Body of pancreas (tissue), 4 donors: ENCODE results near the gene CLIC3. TPM values are rescaled to one million over a fixed set of nuclear protein-coding genes. Genes with fewer than 3 reads are reported as not detected.

ENCODE experiments used
- ATAC-seq: fragments of 150-250 bp; one replicate; pipeline ENCODE4 v1.9.1; 2016
- DNase-seq, 4 donors: peaks; one replicate each; pipeline ENCODE4 v3.0.0-alpha.2; 2019
- H3K27ac ChIP-seq, 4 donors: fragments of 200-600 bp; sonication (generic); 1 replicate in 3 of 4; 2 replicates in 1 of 4; pipeline versions ENCODE4 v1.5.1 to v1.6.1; 2016 to 2019; ENCODE audit warnings: mild to moderate bottlenecking in 1 of 4, mixed read lengths in 1 of 4, moderate library complexity in 1 of 4
- H3K27me3 ChIP-seq, 2 donors: fragments of 200-600 bp; sonication (generic); one replicate each; pipeline ENCODE4 v1.6.0; 2016; ENCODE audit warnings: mild to moderate bottlenecking in 1 of 2
- H3K36me3 ChIP-seq, 2 donors: fragments of 200-600 bp; sonication (generic); replicated peaks in 1 of 2; 2 replicates each; pipeline ENCODE4 v1.5.1; 2016; ENCODE audit warnings: low read depth in 2 of 2; ENCODE audit not compliant: insufficient read depth in 1 of 2
- H3K4me1 ChIP-seq: fragments of 200-600 bp; sonication (generic); one replicate; pipeline ENCODE4 v1.6.0; 2016
- H3K4me3 ChIP-seq, 2 donors: fragments of 200-600 bp; sonication (generic); 1 replicate in 1 of 2; 2 replicates in 1 of 2; pipeline ENCODE4 v1.5.1; 2016 to 2019
- H3K9me3 ChIP-seq, 3 donors: fragments of 200-600 bp; sonication (generic); 1 replicate in 2 of 3; 2 replicates in 1 of 3; pipeline ENCODE4 v1.5.1; 2016
- CTCF ChIP-seq, 7 experiments: fragments of 450-650 bp in 4 of 7; fragments of 200-600 bp in 3 of 7; sonication (generic) in 3 of 7; IDR thresholded peaks; one replicate each; pipeline ENCODE4 v1.5.1; 2016 to 2019; ENCODE audit warnings: antibody characterized with exemption in 7 of 7
- POLR2A ChIP-seq, 3 donors: fragments of 450-650 bp; IDR thresholded peaks; one replicate each; pipeline ENCODE4 v1.6.1; 2016; ENCODE audit warnings: antibody characterized with exemption in 3 of 3, mild to moderate bottlenecking in 2 of 3
- WGBS, 2 donors: methylation state at CpG; one replicate each; pipeline ENCODE4 v1.1.5; 2017; 5-methylcytosine and 5-hydroxymethylcytosine counted together
- intact Hi-C: fragments of 100-400 bp; cut with DNase I; formaldehyde crosslinking; loops from one replicate; pipeline ENCODE4 v1.15.1; 2023
- total RNA-seq, 2 donors: library from RNA; depleted of rRNA; stranded (reverse); fragments of >200 nt; gene quantifications; one replicate each; pipeline ENCODE4 v1.1.0, GENCODE V29; 2016

Gene CLIC3
- total RNA-seq, 2 donors from 2014 or later = 2.0 TPM; not detected in 1

- H3K27me3 ChIP-seq = peaks cover 0 to 5% of the 10 kb centered on the region in 2 donors
- no peak overlapping the region for H3K27ac ChIP-seq
- no peaks in the 10 kb centered on the region for H3K9me3 ChIP-seq
- no peak overlapping the region for H3K4me3 ChIP-seq
- no peaks in the 10 kb centered on the region for H3K36me3 ChIP-seq
- ATAC-seq (no peak), DNase-seq (no peak)
- TF ChIP-seq CTCF (IDR thresholded peaks at IDR 0.05) (no peak), POLR2A (IDR thresholded peaks at IDR 0.05) (no peak)
- 79 to 88% methylated on average over 4 to 26 of the region's 26 CpGs for WGBS, 2 donors
- H3K4me1 ChIP-seq = peaks cover 7% of the 10 kb centered on the region
- intact Hi-C loops = no loop called here
Measured at GRCh38 chr9:136979769-136980587, 16.4 kb downstream of the CLIC3 start.

GRCh38 chr9:136978865-136979544, 17.4 kb downstream of the CLIC3 start:
- no peaks in the 10 kb centered on the region for H3K9me3 ChIP-seq
- DNase-seq (no peak), ATAC-seq (no peak)
- H3K27me3 ChIP-seq = no peaks in the 10 kb centered on the region
- intact Hi-C loops = no loop called here
- WGBS, 2 donors = 44 to 54% methylated on average over 19 to 26 of the region's 41 CpGs
- no peak for TF ChIP-seq CTCF (IDR thresholded peaks at IDR 0.05)
- TF ChIP-seq POLR2A (IDR thresholded peaks at IDR 0.05) = no peak
- H3K4me3 ChIP-seq = no peak overlapping the region
- no peaks in the 10 kb centered on the region for H3K36me3 ChIP-seq
- H3K4me1 ChIP-seq = peaks cover 6% of the 10 kb centered on the region
- no peak overlapping the region for H3K27ac ChIP-seq

DNA sequence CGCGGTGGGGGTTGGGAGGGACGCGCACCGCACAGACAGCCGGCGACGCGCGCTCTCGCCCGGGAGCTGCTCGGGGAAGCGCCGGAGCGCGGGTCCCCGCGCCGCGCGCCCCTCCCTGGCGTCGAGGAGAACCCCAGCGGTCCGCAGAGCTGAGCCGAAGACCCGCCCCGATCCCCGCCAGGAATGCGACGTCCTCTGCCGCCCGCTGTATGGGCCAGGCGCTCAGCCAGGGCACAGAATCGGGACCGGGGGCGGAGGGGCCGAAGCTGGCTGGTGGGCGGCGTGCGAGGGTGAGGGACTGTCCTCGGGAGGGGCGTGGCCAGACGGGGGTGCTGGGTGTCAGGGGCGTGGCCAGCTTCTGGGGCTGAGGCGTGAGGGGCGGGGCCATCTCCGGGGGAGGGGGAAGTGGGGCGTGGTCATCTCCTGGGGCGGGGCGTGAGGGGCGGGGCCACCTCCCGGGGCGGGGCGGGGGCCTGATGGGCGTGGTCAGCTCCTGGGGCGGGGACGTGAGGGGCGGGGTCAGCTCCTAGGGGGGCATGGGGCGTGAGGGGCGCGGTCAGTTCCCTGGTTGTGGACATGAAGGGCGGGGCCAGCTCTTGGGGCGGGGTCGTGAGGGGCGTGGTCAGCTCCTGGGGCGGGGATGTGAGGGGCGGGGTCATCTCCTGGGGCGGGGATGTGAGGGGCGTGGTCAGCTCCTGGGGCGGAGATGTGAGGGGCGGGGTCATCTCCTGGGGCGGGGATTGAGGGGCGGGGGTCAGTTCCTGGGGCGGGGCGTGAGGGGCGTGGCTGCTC, 18.1 kb downstream of the CLIC3 start:
- ATAC-seq (peak; percentile 46), DNase-seq (peak; percentile 56 to 68 (median 62))
- intact Hi-C loops = no loop called here
- 3% methylated on average over 43 of the region's 78 CpGs; no CpG with 5 or more reads in 1 of the 2 donors for WGBS, 2 donors
- Histone ChIP-seq H3K27me3 (no peaks in the 10 kb centered on the region), H3K36me3 (no peaks in the 10 kb centered on the region), H3K4me1 (peaks cover 6% of the 10 kb centered on the region), H3K4me3 (no peak overlapping the region), H3K9me3 (no peaks in the 10 kb centered on the region), H3K27ac (peak overlapping the region in 1 of 4 donors; percentile 38)
- TF ChIP-seq POLR2A (IDR thresholded peaks at IDR 0.05) = no peak
- no peak for TF ChIP-seq CTCF (IDR thresholded peaks at IDR 0.05)

- ATAC-seq = no peak
- TF ChIP-seq POLR2A (IDR thresholded peaks at IDR 0.05) (no peak), CTCF (IDR thresholded peaks at IDR 0.05) (no peak)
- Histone ChIP-seq H3K27me3 (no peaks in the 10 kb centered on the region), H3K36me3 (no peaks in the 10 kb centered on the region), H3K9me3 (no peaks in the 10 kb centered on the region), H3K27ac (peak overlapping the region in 1 of 4 donors; percentile 38), H3K4me3 (no peak overlapping the region), H3K4me1 (peaks cover 6% of the 10 kb centered on the region)
- DNase-seq = no peak
- intact Hi-C loops = no loop called here
- 18 to 87% methylated on average over 3 to 29 of the region's 33 CpGs for WGBS, 2 donors
Measured at GRCh38 chr9:136977649-136978072, 18.7 kb downstream of the CLIC3 start.
